ENCODE measurements around the gene LAMP2.
"Not testable (repeated sequence)": the region's sequence is repeated elsewhere in the genome, so short reads cannot be mapped to it uniquely, and the experiment has no call there.

DNA sequence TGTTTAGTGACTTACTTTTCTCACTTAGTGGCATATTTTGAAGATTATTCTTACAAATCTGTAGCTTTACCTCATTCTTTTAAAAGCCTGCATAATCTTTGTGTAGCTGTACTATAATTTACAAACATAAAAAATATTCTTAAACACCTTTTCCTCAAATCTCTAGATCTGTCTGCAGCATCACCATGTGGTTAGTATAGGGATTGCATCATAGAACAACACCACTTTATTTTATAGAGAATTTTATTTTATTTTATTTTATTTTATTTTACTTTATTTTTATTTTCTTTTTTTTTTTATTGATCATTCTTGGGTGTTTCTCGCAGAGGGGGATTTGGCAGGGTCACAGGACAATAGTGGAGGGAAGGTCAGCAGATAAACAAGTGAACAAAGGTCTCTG lies 6.4 kb upstream of the LAMP2 start:
- TF ChIP-seq FOS (IDR thresholded peaks at IDR 0.05; ENCODE audit: borderline replicate concordance, insufficient read depth, low read length); POLR2AphosphoS5 (IDR thresholded peaks at IDR 0.05; ENCODE audit: insufficient read depth, low read depth, low read length); GATA2 (IDR thresholded peaks at IDR 0.05; ENCODE audit: insufficient read depth, insufficient read length, low read depth, low read length); POLR2A (IDR thresholded peaks at IDR 0.05; ENCODE audit: low read depth, low read length); EZH2 (IDR thresholded peaks at IDR 0.05; ENCODE audit: borderline replicate concordance, low read depth, low read length, severe bottlenecking); MYC (IDR thresholded peaks at IDR 0.05; ENCODE audit: low read depth, low read length); JUN (IDR thresholded peaks at IDR 0.05; ENCODE audit: borderline replicate concordance, insufficient read depth, insufficient read length, low read depth): not testable (repeated sequence)
- TF ChIP-seq, protein P1, sequence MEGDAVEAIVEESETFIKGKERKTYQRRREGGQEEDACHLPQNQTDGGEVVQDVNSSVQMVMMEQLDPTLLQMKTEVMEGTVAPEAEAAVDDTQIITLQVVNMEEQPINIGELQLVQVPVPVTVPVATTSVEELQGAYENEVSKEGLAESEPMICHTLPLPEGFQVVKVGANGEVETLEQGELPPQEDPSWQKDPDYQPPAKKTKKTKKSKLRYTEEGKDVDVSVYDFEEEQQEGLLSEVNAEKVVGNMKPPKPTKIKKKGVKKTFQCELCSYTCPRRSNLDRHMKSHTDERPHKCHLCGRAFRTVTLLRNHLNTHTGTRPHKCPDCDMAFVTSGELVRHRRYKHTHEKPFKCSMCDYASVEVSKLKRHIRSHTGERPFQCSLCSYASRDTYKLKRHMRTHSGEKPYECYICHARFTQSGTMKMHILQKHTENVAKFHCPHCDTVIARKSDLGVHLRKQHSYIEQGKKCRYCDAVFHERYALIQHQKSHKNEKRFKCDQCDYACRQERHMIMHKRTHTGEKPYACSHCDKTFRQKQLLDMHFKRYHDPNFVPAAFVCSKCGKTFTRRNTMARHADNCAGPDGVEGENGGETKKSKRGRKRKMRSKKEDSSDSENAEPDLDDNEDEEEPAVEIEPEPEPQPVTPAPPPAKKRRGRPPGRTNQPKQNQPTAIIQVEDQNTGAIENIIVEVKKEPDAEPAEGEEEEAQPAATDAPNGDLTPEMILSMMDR (IDR thresholded peaks at IDR 0.05; ENCODE audit: extremely low read depth in 1 of 2, insufficient read depth in 1 of 2, low read depth in 1 of 2, low read length in 2 of 2) = peak; percentile 7 to 18
- TF ChIP-seq, protein P2, sequence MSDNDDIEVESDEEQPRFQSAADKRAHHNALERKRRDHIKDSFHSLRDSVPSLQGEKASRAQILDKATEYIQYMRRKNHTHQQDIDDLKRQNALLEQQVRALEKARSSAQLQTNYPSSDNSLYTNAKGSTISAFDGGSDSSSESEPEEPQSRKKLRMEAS (IDR thresholded peaks at IDR 0.05; ENCODE audit: insufficient read depth, insufficient read length) = not testable (repeated sequence)

Data from endothelial cell of umbilical vein (primary cell).